GM12878 (cell line): ENCODE results near the gene FILIP1L. TPM values are rescaled to one million over a fixed set of nuclear protein-coding genes. Genes with fewer than 3 reads are reported as not detected.

Experiments
- ATAC-seq: fragments of 200-7000 bp; cut with Tn5 transposase; 3 replicates; pipeline ENCODE4 v1.9.1; 2020; ENCODE audit warnings: mild to moderate bottlenecking, moderate library complexity
- BruUV-seq: library from RNA; stranded (reverse); fragments of 400-500 nt; replicated peaks from 2 replicates; lab custom pipeline; 2021; lab: Mats Ljungman, UMichigan
- CTCF ChIA-PET: fragments of 300-600 bp; sonication (Branson Sonifier 250); formaldehyde crosslinking; extraction: SDS; loops from one replicate; lab custom pipeline; 2021; ENCODE audit warnings: inconsistent platforms; lab: Yijun Ruan, JAX
- POLR2A ChIA-PET: fragments of 350-600 bp; formaldehyde crosslinking; extraction: SDS; loops from one replicate; lab custom pipeline; 2021; ENCODE audit warnings: inconsistent platforms; lab: Charles Lee
- RAD21 ChIA-PET: fragments of 300-600 bp; sonication (Branson Sonifier 250); formaldehyde crosslinking; loops from one replicate; lab custom pipeline; 2023; ENCODE audit warnings: antibody characterized with exemption; ENCODE audit not compliant: unreplicated experiment; lab: Charles Lee
- SMC1A ChIA-PET: fragments of 300-600 bp; sonication (Branson Sonifier 250); formaldehyde crosslinking; loops from one replicate; lab custom pipeline; 2023; ENCODE audit not compliant: unreplicated experiment, uncharacterized antibody; lab: Charles Lee
- DNase-seq: peaks from one replicate; pipeline ENCODE4 v3.0.0-alpha.2; 2011; ENCODE audit warnings: low read depth, low spot score
- FAIRE-seq: peaks from 3 replicates; lab custom pipeline; 2011; peaks lifted over from hg19 to GRCh38; lab: Jason Lieb, UNC
- H2AFZ ChIP-seq: 2 replicates; pipeline ENCODE4 v1.6.0; 2011; ENCODE audit warnings: low read depth, low read length, control low read depth; ENCODE audit not compliant: control insufficient read depth
- H3K27ac ChIP-seq: 2 replicates; pipeline ENCODE4 v1.5.1; 2011; ENCODE audit warnings: control low read depth; ENCODE audit not compliant: control insufficient read depth, insufficient read depth
- H3K27me3 ChIP-seq, 2 experiments: replicated peaks in 1 of 2; 2 replicates each; pipeline versions ENCODE4 v1.6.0 to v1.6.1; 2011; ENCODE audit warnings: low read length in 1 of 2; ENCODE audit not compliant: control insufficient read depth in 2 of 2, insufficient read depth in 2 of 2
- H3K36me3 ChIP-seq, 2 experiments: 2 replicates each; pipeline ENCODE4 v1.5.1; 2011; ENCODE audit warnings: low read length in 1 of 2; ENCODE audit not compliant: control insufficient read depth in 2 of 2, insufficient read depth in 2 of 2
- H3K4me1 ChIP-seq: 2 replicates; pipeline ENCODE4 v1.6.1; 2011; ENCODE audit warnings: mild to moderate bottlenecking, low read length, moderate library complexity, mixed read lengths; ENCODE audit not compliant: control insufficient read depth, insufficient read depth
- H3K4me2 ChIP-seq: 2 replicates; pipeline ENCODE4 v1.6.0; 2011; ENCODE audit warnings: control low read depth; ENCODE audit not compliant: control insufficient read depth, insufficient read depth
- H3K4me3 ChIP-seq: fragments of 200-600 bp; sonication (generic); 2 replicates; pipeline ENCODE4 v1.5.1; 2016
- H3K79me2 ChIP-seq: 2 replicates; pipeline ENCODE4 v1.6.0; 2011; ENCODE audit warnings: low read length; ENCODE audit not compliant: control insufficient read depth, insufficient read depth
- H3K9ac ChIP-seq: 2 replicates; pipeline ENCODE4 v1.8.0; 2011; ENCODE audit warnings: low read length, control low read depth, mixed read lengths; ENCODE audit not compliant: control insufficient read depth, insufficient read depth
- H3K9me3 ChIP-seq: replicated peaks from 3 replicates; pipeline ENCODE4 v1.5.1; 2011; ENCODE audit warnings: mild to moderate bottlenecking, low read length; ENCODE audit not compliant: control insufficient read depth, insufficient read depth
- H4K20me1 ChIP-seq: 2 replicates; pipeline ENCODE4 v1.6.0; 2011; ENCODE audit not compliant: control insufficient read depth, insufficient read depth
- BHLHE40 ChIP-seq, 2 experiments: fragments of 450-650 bp in 1 of 2; IDR thresholded peaks; 2 replicates each; pipeline ENCODE4 v1.6.1; 2011 to 2017; ENCODE audit warnings: low read depth in 2 of 2, borderline replicate concordance in 1 of 2, improper control_type of control experiment in 1 of 2, low read length in 1 of 2, mild to moderate bottlenecking in 1 of 2
- CREB1 ChIP-seq: IDR thresholded peaks from 2 replicates; pipeline ENCODE4 v1.6.1; 2012; ENCODE audit warnings: low read depth, mild to moderate bottlenecking, inconsistent platforms
- E4F1 ChIP-seq: fragments of 450-650 bp; IDR thresholded peaks from 2 replicates; pipeline ENCODE4 v1.6.1; 2018; ENCODE audit warnings: borderline replicate concordance, mild to moderate bottlenecking; ENCODE audit not compliant: partially characterized antibody
- EP300 ChIP-seq, 2 experiments: fragments of 150-350 bp in 1 of 2; IDR thresholded peaks; 2 replicates each; pipeline ENCODE4 v1.6.1; 2011 to 2012; ENCODE audit warnings: low read depth in 2 of 2, low read length in 2 of 2, borderline replicate concordance in 1 of 2, improper control_type of control experiment in 1 of 2, inconsistent platforms in 1 of 2; ENCODE audit not compliant: control insufficient read depth in 1 of 2
- EZH2 ChIP-seq: IDR thresholded peaks from 2 replicates; pipeline ENCODE4 v1.6.1; 2012; ENCODE audit warnings: low read depth, mild to moderate bottlenecking, control low read depth, inconsistent platforms, low read length, borderline replicate concordance; ENCODE audit not compliant: control insufficient read depth
- IRF5 ChIP-seq: fragments of 450-650 bp; IDR thresholded peaks from 2 replicates; pipeline ENCODE4 v1.6.1; 2017; ENCODE audit warnings: borderline replicate concordance
- MYB ChIP-seq: fragments of 150-350 bp; IDR thresholded peaks from 2 replicates; pipeline ENCODE4 v1.6.1; 2014; ENCODE audit warnings: mild to moderate bottlenecking, low read depth, low read length, borderline replicate concordance
- NFXL1 ChIP-seq: fragments of 450-650 bp; IDR thresholded peaks from 2 replicates; pipeline ENCODE4 v1.6.1; 2017; ENCODE audit warnings: antibody characterized with exemption, mild to moderate bottlenecking, borderline replicate concordance
- POLR2AphosphoS5 ChIP-seq: IDR thresholded peaks from 2 replicates; pipeline ENCODE4 v1.6.1; 2011; ENCODE audit warnings: mild to moderate bottlenecking, low read length, inconsistent platforms
- ZNF687 ChIP-seq: fragments of 450-650 bp; IDR thresholded peaks from 2 replicates; pipeline ENCODE4 v1.6.1; 2017; ENCODE audit warnings: mild to moderate bottlenecking, moderate library complexity
- WGBS: methylation state at CpG from one replicate; pipeline ENCODE4 v1.1.6; 2016; ENCODE audit warnings: low lambda C conversion rate; ENCODE audit not compliant: insufficient replicate concordance, insufficient coverage; ENCODE audit errors: missing lambda C conversion rate; 5-methylcytosine and 5-hydroxymethylcytosine counted together
- in situ Hi-C: fragments of 300-500 bp; cut with MboI; formaldehyde crosslinking; loops from 9 replicates; pipeline ENCODE4 v1.14.3; 2018; ENCODE audit warnings: mixed read lengths
- intact Hi-C: fragments of 100-400 bp; cut with micrococcal nuclease; formaldehyde crosslinking; loops from one replicate; pipeline ENCODE4 v1.14.2; 2022; ENCODE audit not compliant: unreplicated experiment
- polyA plus RNA-seq, 11 experiments: library from polyadenylated mRNA; depleted of rRNA in 4 of 11; unstranded in 6 of 11; stranded (reverse) in 5 of 11; fragments of >200 nt; fragmentation: Nextera tagmentation in 4 of 11; fragmentation: Illumina TruSeq in 1 of 11; extraction: Ambion mirVana in 4 of 11; extraction: Trizol in 1 of 11; gene quantifications; 1 replicate in 1 of 11; 2 replicates in 10 of 11; pipeline versions ENCODE4 v1.2.1 to v1.2.3, GENCODE V29; 2011 to 2016; ENCODE audit warnings: inconsistent platforms in 2 of 11, missing spikeins in 2 of 11, low read depth in 1 of 11
- total RNA-seq, 4 experiments: library from RNA; depleted of rRNA in 3 of 4; stranded (reverse); fragments of >200 nt in 3 of 4; fragmentation: Illumina TruSeq in 1 of 4; extraction: Trizol in 1 of 4; gene quantifications; 2 replicates each; pipeline versions ENCODE4 v1.2.1 to v1.2.3, GENCODE V29; 2013 to 2021

FILIP1L gene
- total and polyA plus RNA-seq, 10 of the 15 experiments (the other 5 are each of a cell fraction or from before 2014, with no cell fraction given) = 0.24 to 6.1 (median 3.5) TPM

GRCh38 chr3:100033903-100034471 is 80.3 kb downstream of the FILIP1L start:
- TF ChIP-seq BHLHE40 (IDR thresholded peaks at IDR 0.05; ENCODE audit: borderline replicate concordance in 1 of 2, low read depth in 2 of 2, low read length in 1 of 2) = no peak
- no peak for TF ChIP-seq POLR2AphosphoS5
- no peak for TF ChIP-seq NFXL1
- TF ChIP-seq EZH2 = no peak
- no peak for TF ChIP-seq ZNF687
- no peak for TF ChIP-seq EP300 (IDR thresholded peaks at IDR 0.05; ENCODE audit: borderline replicate concordance in 1 of 2, control insufficient read depth in 1 of 2, low read depth in 2 of 2, low read length in 2 of 2)
- no peak for TF ChIP-seq IRF5
- no peak for TF ChIP-seq MYB
- TF ChIP-seq CREB1 = no peak
- TF ChIP-seq E4F1 = no peak
- no peak overlapping the region for H3K27ac ChIP-seq
- ChIA-PET RAD21 (no interaction called here), POLR2A (no interaction called here), CTCF (interaction anchor here (0.9 to 2.3 kb wide), 3 partner anchors 13 to 34 kb away, joined by 3 to 7 read pairs (median 4); no protein-coding TSS in a partner anchor), SMC1A (interaction anchor here (1.7 kb wide), 1 partner anchor 13 kb away, joined by 4 read pairs; no protein-coding TSS in a partner anchor)
- WGBS = 98% methylated on average over 3 of the region's 3 CpGs
- in situ Hi-C loops (no loop called here), intact Hi-C loops (no loop called here)
- no peak for DNase-seq
- no peak for ATAC-seq
- no peaks in the 10 kb centered on the region for H3K36me3 ChIP-seq
- H3K27me3 ChIP-seq = no peaks in the 10 kb centered on the region
- no peak overlapping the region for H2AFZ ChIP-seq
- H3K79me2 ChIP-seq = no peaks in the 10 kb centered on the region
- no TSS peak for BruUV-seq
- no peaks in the 10 kb centered on the region for H4K20me1 ChIP-seq
- no peak for FAIRE-seq
- H3K4me1 ChIP-seq = peaks cover 12% of the 10 kb centered on the region
- no peaks in the 10 kb centered on the region for H3K9me3 ChIP-seq
- no peak overlapping the region for H3K4me3 ChIP-seq
- H3K4me2 ChIP-seq = no peak overlapping the region
- H3K9ac ChIP-seq = no peak overlapping the region
